IPS DF 4.7 (cell line): ENCODE data around the gene ECI1.
"Not testable (repeated sequence)": the region's sequence is repeated elsewhere in the genome, so short reads cannot be mapped to it uniquely, and the experiment has no call there.

Experiments used
- DNase-seq: peaks from one replicate; pipeline ENCODE4 v3.0.0-alpha.2; 2013; ENCODE audit warnings: low spot score; ENCODE audit errors: extremely low read depth

Gene ECI1

DNA sequence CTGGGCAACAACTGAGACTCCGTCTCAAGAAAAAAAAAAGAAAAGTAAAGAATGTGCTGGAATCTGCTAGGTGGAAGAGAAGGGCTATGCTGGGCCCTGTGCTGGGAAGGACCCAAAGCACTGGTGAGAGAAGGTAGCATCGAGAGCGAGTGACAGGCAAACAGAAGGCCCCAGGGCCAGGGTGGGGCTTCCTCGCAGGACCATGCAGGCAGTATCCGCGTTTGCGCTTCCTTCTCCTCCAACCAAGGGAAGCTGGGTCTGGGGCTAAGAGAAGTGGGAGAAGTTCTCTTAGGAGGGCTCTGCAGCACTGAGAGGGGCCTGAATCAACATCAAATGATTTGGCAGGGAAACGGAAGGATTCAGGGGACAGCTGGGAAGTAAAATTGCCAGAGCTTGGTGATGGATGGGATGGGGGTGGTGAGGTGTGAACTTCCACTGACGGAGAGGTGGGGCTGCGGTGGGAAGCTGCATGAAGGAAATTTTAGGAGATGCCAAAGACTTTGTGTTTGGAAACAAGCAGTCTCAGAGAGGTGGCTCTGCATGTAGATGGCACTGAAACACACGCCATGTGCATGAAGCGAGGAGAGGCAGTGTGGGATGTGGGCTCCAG is 5.2 kb upstream of the ECI1 start:
- DNase-seq, result no peak

GRCh38 chr16:2253293-2253692 is 1.9 kb upstream of the ECI1 start:
- no peak for DNase-seq

DNA sequence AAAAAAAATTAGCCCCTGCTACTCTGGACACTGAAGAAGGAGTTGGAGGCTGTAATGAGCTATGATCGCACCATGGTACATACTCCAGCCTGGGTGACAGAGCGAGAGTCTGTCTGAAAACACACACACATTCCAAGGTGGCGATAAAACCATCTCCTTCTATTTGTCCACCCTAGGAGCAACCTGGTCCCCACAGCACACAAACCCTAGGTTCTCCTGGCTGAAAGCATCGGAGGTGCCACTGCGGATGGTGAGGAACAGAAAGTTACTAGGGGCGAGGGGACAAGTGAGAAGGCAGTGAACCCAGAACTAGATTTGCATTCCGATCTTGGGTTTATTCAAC is 1.4 kb upstream of the ECI1 start:
- DNase-seq, result no peak

GRCh38 chr16:2250652-2251295 is 613 bp downstream of the ECI1 start:
- no peak for DNase-seq

GRCh38 chr16:2246301-2246885 is 5.0 kb downstream of the ECI1 start:
- no peak for DNase-seq

DNA sequence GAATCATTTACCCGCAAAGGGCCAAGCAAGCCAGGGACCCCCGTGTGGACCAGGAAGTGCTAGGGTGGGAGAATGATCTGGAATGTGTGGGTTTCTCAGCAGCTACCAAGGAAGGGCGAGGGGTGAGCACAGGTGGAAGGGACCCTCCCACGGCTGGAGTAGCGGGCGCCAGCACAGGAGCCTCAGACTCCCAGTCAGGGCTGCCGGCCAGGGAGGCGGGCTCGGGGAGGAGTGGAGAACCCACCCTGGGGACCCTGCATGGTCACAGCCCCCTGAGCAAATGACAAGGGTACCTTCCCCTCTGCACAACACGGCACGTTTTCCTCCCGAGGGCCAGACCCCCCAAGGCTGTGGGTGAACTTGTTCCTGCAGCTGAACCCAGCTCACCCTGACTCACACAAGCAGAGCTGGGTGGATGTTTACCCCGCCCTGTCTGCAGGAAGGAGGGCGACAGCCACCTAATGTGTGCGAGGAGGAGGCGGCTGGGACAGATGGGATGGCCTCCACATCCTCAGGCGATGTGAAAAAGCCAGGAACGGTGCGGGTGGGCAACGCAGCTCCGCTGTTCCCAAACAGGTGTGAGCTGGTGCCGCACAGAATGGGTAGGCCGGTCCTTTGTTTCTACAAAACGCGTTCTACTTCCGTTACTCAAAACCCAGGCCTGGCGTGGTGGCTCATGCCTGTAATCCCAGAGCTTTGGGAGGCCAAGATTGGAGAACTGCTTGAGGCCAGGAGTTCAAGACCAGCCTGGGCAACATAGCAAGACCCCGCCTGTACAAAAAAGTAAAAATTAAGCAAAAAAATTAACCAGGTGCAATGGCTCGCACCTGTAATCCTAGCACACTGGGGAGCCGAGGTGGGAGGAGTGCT is 6.2 kb downstream of the ECI1 start:
- DNase-seq, result no peak

DNA sequence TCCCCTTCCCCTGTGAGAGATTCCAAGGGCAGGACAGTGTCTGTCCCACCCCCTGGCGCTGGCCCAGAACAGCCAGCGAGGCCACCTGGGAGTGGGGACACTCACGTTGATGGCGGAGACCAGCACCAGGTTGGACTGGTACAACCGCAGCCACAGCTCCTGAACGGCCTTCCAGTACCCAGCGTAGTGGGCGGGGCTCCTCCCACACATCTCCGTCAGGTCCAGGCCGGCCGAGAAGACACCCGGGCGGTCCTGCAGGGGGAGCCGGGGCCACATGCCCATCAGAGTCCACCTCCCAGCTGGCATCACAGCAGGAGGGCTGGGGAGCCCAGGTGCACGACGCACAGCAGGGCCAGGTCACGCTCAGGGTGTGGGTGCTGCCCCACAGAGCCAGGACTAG is 7.1 kb downstream of the ECI1 start:
- DNase-seq, result no peak

DNA sequence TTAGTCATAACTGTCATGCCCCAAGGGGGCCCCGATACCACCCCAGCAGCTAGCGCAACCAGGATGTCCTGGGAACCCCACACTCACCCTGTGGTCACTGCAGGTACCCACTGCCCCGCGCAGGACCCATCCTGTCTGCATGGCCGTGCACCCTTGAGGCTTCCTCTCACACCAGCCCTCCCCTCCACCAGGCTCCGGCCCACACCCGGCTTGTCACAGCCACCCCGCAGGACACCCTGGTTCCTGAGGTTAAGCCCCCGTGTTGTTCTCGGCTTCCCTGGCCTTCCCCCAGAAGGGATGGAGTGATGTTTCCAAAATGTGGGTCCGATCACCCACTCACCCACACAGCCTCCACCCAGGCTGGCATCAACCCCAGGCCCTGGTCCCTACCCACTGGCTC is 7.6 kb downstream of the ECI1 start:
- DNase-seq, result no peak

- no peak for DNase-seq
Measured at GRCh38 chr16:2243031-2243528, 8.3 kb downstream of the ECI1 start.

DNA sequence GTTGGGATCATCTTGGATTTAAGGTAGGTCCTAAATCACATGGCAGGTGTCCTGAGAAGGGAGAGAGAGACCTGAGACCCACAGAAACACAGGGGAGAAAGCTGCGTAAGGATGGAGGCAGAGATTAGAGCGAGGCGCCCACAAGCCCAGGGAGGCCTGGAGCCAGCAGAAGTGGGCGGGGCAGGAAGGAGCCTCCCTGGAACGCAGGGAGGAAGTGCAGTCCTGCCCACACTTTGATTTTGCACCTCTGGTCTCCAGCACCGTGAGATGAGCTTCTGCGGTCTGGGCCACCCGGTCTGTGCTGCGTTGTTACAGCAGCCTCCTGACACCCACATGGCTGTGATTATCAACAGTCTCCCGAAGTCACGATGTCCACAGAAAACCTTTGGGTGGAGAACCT is 8.8 kb downstream of the ECI1 start:
- no peak for DNase-seq

DNA sequence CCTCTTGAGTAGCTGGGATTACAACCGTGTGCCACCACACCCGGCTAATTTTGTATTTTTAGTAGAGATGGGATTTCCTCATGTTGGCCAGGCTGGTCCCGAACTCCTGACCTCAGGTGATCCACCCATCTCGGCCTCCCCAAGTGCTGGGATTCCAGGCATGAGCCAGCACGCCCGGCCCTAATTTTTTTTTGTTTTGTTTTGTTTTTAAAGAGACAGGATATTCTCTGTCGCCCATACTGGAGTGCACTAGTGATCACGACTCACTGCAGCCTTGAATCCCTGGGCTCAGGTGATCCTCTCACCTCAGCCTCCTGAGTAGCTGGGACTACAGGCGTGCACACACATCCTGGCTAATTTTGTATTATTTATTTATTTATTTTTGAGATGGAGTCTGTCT is 11.1 kb downstream of the ECI1 start:
- DNase-seq, result not testable (repeated sequence)

- DNase-seq, result no peak
Measured at GRCh38 chr16:2238838-2239675, 12.3 kb downstream of the ECI1 start.

GRCh38 chr16:2238150-2238837 is 13.1 kb downstream of the ECI1 start:
- no peak for DNase-seq

DNA sequence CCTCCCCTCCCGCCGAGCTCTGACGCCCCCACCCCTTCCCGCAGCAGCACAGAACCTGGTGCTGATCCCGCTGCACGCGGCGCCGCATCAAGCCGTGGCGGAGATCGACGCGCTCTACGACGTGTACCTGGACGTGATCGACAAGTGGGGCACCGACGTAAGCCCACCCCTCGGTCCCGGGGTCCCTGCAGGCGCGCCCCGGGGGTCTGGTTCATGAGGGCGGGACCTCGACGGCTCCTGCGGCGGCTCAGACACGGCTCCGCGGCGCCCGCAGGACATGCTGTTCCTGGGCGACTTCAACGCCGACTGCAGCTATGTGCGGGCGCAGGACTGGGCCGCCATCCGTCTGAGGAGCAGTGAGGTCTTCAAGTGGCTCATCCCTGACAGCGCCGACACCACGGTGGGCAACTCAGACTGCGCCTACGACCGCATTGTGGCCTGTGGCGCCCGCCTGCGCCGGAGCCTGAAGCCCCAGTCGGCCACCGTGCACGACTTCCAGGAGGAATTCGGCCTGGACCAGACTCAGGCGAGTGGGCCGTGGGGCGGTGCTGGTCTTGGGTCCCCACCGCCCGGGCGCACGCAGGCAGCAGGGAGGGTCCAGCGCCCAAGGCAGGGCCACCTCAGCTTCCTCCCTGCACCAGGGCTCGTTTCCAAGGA is 13.8 kb downstream of the ECI1 start:
- no peak for DNase-seq

DNA sequence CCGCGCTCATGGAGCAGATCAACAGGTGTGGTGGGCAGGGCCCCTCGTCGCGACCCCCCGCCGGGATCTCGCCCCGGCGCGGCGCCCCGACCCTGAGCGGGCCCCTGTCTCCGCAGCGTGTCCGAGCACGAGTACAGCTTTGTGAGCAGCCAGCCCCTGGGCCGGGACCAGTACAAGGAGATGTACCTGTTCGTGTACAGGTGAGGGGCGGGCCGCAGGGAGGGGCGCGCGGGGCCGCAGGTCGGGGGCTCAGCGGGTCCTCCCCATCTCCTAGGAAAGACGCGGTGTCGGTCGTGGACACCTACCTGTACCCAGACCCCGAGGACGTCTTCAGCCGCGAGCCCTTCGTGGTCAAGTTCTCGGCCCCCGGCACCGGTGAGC is 14.3 kb downstream of the ECI1 start:
- no peak for DNase-seq

- no peak for DNase-seq
Measured at GRCh38 chr16:2236337-2237101, 14.9 kb downstream of the ECI1 start, which contains the start of gene DNASE1L2. Gene DNASE1L2, plus strand, starts transcription at chr16:2236444. Its CDS starts 373 bp downstream, at chr16:2236817.

DNA sequence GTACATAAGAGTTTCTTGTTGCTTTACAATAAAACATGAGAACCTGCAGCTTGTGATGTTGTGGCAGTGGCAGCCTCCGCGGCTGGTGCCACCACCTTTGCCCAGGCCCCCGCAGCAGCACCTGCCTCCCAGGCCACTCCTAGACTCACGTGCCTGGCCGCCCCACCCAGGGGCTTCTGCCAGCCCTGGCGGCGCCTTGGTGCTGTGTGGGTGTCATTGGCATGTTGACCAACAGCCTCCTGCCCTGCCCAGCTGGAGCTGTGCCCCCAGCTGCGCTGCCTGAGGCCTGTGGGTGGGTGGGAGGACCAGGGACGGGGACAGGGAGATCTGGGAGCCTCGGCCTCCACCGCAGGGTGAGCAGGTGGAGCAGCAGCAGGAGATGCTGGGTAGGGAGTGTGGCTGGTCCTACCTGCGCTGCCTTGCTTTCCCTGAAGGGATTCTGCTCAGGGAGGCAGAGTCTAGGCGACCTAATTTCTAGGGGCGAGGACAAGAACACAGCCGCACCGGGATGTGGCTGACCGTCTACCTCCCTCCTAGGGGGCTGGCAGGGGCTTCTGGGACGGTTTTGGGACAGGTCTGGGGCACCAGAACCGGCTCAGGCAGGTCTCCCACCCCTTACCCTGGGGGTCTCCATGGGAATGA is 15.6 kb downstream of the ECI1 start:
- DNase-seq, result no peak

DNA sequence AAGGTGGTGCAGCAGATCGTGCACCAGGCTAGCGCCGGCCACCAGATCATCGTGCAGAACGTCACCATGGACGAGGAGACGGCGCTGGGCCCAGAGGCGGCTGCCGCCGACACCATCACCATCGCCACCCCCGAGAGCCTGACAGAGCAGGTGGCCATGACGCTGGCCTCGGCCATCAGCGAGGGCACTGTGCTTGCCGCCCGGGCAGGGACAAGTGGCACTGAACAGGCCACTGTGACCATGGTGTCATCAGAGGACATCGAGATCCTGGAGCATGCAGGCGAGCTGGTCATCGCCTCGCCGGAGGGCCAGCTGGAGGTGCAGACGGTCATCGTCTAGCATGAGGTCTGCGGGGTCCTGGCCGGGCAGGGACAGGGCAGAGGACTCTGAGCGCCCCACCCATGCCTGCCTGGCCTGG is 16.1 kb downstream of the ECI1 start:
- no peak for DNase-seq

- DNase-seq, result no peak
Measured at GRCh38 chr16:2234813-2235170, 16.6 kb downstream of the ECI1 start.
